WTC11 (cell line): Measurements from ENCODE around the gene PRDM9.

Source experiments
- CTCF ChIP-seq: fragments of 200-600 bp; IDR thresholded peaks from 2 replicates; pipeline ENCODE4 v1.8.0; 2022; ENCODE audit warnings: antibody characterized with exemption
- ESRRA ChIP-seq: sonication (generic); formaldehyde crosslinking; IDR thresholded peaks from 2 replicates; pipeline ENCODE4 v1.8.1; 2022; ENCODE audit warnings: mild to moderate bottlenecking, missing genetic modification reagents, borderline replicate concordance
- FOXP4 ChIP-seq: sonication (generic); formaldehyde crosslinking; IDR thresholded peaks from 2 replicates; pipeline ENCODE4 v1.8.0; 2022; ENCODE audit warnings: mild to moderate bottlenecking, missing genetic modification reagents
- MYBL2 ChIP-seq: sonication (generic); formaldehyde crosslinking; IDR thresholded peaks from 2 replicates; pipeline ENCODE4 v1.8.1; 2023; ENCODE audit warnings: mild to moderate bottlenecking, moderate library complexity, missing genetic modification reagents
- NR3C1 ChIP-seq: sonication (generic); formaldehyde crosslinking; conservative IDR thresholded peaks from 2 replicates; pipeline ENCODE4 v1.8.1; 2023; ENCODE audit warnings: low read depth, mild to moderate bottlenecking, missing genetic modification reagents
- TEAD4 ChIP-seq: sonication (generic); formaldehyde crosslinking; IDR thresholded peaks from 2 replicates; pipeline ENCODE4 v1.8.0; 2022; ENCODE audit warnings: mild to moderate bottlenecking, missing genetic modification reagents
- TF ChIP-seq, protein P1 (sequence below): sonication (generic); formaldehyde crosslinking; conservative IDR thresholded peaks from 2 replicates; pipeline ENCODE4 v1.8.1; 2022; ENCODE audit warnings: mild to moderate bottlenecking, missing genetic modification reagents

GRCh38 chr5:23466401-23466912 is 41.0 kb upstream of the PRDM9 start:
- TF ChIP-seq TEAD4 (CRISPR knock-in tag) (no peak), NR3C1 (CRISPR knock-in tag) (no peak), ESRRA (CRISPR knock-in tag) (no peak), MYBL2 (CRISPR knock-in tag) (no peak), FOXP4 (no peak), CTCF (no peak)
- TF ChIP-seq, protein P1, sequence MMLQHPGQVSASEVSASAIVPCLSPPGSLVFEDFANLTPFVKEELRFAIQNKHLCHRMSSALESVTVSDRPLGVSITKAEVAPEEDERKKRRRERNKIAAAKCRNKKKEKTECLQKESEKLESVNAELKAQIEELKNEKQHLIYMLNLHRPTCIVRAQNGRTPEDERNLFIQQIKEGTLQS (CRISPR knock-in tag) = no peak
